IMR-90 (cell line): Measurements from ENCODE around the gene NME7. TPM values are rescaled to one million over a fixed set of nuclear protein-coding genes. Genes with fewer than 3 reads are reported as not detected.

Experiments used
- ATAC-seq: fragments of 200-7000 bp; cut with Tn5 transposase; 2 replicates; pipeline ENCODE4 v1.9.1; 2020; ENCODE audit warnings: low read depth, mild to moderate bottlenecking, moderate library complexity
- BruUV-seq: library from RNA; stranded (reverse); fragments of 400-500 nt; replicated peaks from 2 replicates; lab custom pipeline; 2021; lab: Mats Ljungman, UMichigan
- CTCF ChIA-PET: fragments of 300-600 bp; formaldehyde crosslinking; extraction: SDS; loops from one replicate; lab custom pipeline; 2021; ENCODE audit warnings: antibody characterized with exemption; lab: Yijun Ruan, JAX
- POLR2A ChIA-PET: fragments of 300-600 bp; sonication (Branson Sonifier 250); formaldehyde crosslinking; loops from one replicate; lab custom pipeline; 2022; ENCODE audit warnings: antibody characterized with exemption; ENCODE audit not compliant: unreplicated experiment; lab: Charles Lee
- DNase-seq: peaks from one replicate; pipeline ENCODE4 v3.0.0; 2013
- H2AFZ ChIP-seq: replicated peaks from 2 replicates; pipeline ENCODE3; 2013; ENCODE audit warnings: low read length, mild to moderate bottlenecking; ENCODE audit not compliant: poor library complexity
- H2AK5ac ChIP-seq: 2 replicates; pipeline ENCODE4 v1.6.1; 2013; ENCODE audit warnings: low read depth, low read length, inconsistent platforms
- H2AK9ac ChIP-seq: replicated peaks from 2 replicates; pipeline ENCODE3; 2013; ENCODE audit warnings: mild to moderate bottlenecking, low read depth, low read length, moderate library complexity; ENCODE audit not compliant: poor library complexity
- H2BK120ac ChIP-seq: 2 replicates; pipeline ENCODE4 v1.6.1; 2013; ENCODE audit warnings: low read depth, low read length, inconsistent platforms
- H2BK15ac ChIP-seq: 3 replicates; pipeline ENCODE4 v1.6.1; 2013; ENCODE audit warnings: low read depth, low read length, inconsistent platforms
- H2BK20ac ChIP-seq: 2 replicates; pipeline ENCODE4 v1.6.1; 2013; ENCODE audit warnings: low read depth, mild to moderate bottlenecking, inconsistent platforms, low read length, moderate library complexity
- H2BK5ac ChIP-seq: 2 replicates; pipeline ENCODE4 v1.6.1; 2013; ENCODE audit warnings: mild to moderate bottlenecking, low read depth, low read length, inconsistent platforms; ENCODE audit not compliant: poor library complexity, severe bottlenecking
- H3K14ac ChIP-seq: replicated peaks from 2 replicates; pipeline ENCODE4 v1.6.1; 2013; ENCODE audit warnings: low read depth, low read length, inconsistent platforms
- H3K18ac ChIP-seq: 2 replicates; pipeline ENCODE4 v1.6.1; 2013; ENCODE audit warnings: low read depth, low read length, control low read depth
- H3K23ac ChIP-seq: 2 replicates; pipeline ENCODE4 v1.6.1; 2013; ENCODE audit warnings: low read depth, low read length, inconsistent platforms
- H3K27ac ChIP-seq: 2 replicates; pipeline ENCODE4 v1.5.1; 2013; ENCODE audit warnings: mild to moderate bottlenecking, control low read depth, low read length; ENCODE audit not compliant: insufficient read depth
- H3K27me3 ChIP-seq: 2 replicates; pipeline ENCODE4 v1.6.1; 2013; ENCODE audit warnings: low read length; ENCODE audit not compliant: control insufficient read depth, insufficient read depth
- H3K36me3 ChIP-seq: 2 replicates; pipeline ENCODE4 v1.6.1; 2013; ENCODE audit warnings: low read length, mixed read lengths; ENCODE audit not compliant: control insufficient read depth, insufficient read depth
- H3K4ac ChIP-seq: 2 replicates; pipeline ENCODE4 v1.6.1; 2013; ENCODE audit warnings: low read depth, low read length, inconsistent platforms
- H3K4me1 ChIP-seq: 2 replicates; pipeline ENCODE4 v1.6.1; 2013; ENCODE audit warnings: low read length, mixed read lengths; ENCODE audit not compliant: control insufficient read depth, insufficient read depth
- H3K4me2 ChIP-seq: 2 replicates; pipeline ENCODE4 v1.6.1; 2013; ENCODE audit warnings: low read depth, mild to moderate bottlenecking, control low read depth, low read length, moderate library complexity
- H3K4me3 ChIP-seq: 2 replicates; pipeline ENCODE4 v1.5.1; 2013; ENCODE audit warnings: low read depth, mild to moderate bottlenecking, control low read depth, low read length, moderate library complexity; ENCODE audit not compliant: insufficient read depth
- H3K56ac ChIP-seq: 2 replicates; pipeline ENCODE4 v1.6.1; 2013; ENCODE audit warnings: low read length, inconsistent platforms; ENCODE audit not compliant: insufficient read depth; ENCODE audit errors: extremely low read depth
- H3K79me1 ChIP-seq, 2 experiments: 2 replicates each; pipeline ENCODE4 v1.6.1; 2013; ENCODE audit warnings: low read length in 2 of 2, inconsistent platforms in 1 of 2, low read depth in 1 of 2
- H3K9ac ChIP-seq: 2 replicates; pipeline ENCODE4 v1.6.1; 2013; ENCODE audit warnings: low read depth, low read length, control low read depth
- H3K9me1 ChIP-seq: 2 replicates; pipeline ENCODE4 v1.6.1; 2013; ENCODE audit warnings: low read length, inconsistent platforms; ENCODE audit not compliant: insufficient read depth
- H3K9me3 ChIP-seq: 2 replicates; pipeline ENCODE4 v1.6.1; 2013; ENCODE audit warnings: low read length; ENCODE audit not compliant: control insufficient read depth, insufficient read depth
- H4K20me1 ChIP-seq: 2 replicates; pipeline ENCODE4 v1.6.1; 2013; ENCODE audit warnings: low read length, inconsistent platforms; ENCODE audit not compliant: insufficient read depth
- H4K5ac ChIP-seq: 2 replicates; pipeline ENCODE4 v1.6.1; 2013; ENCODE audit warnings: mild to moderate bottlenecking, low read depth, low read length, control low read depth
- H4K8ac ChIP-seq, 2 experiments: 2 replicates each; pipeline ENCODE4 v1.6.1; 2013; ENCODE audit warnings: low read depth in 2 of 2, low read length in 2 of 2, control low read depth in 1 of 2, inconsistent platforms in 1 of 2
- H4K91ac ChIP-seq: 2 replicates; pipeline ENCODE4 v1.6.1; 2013; ENCODE audit warnings: low read depth, low read length, inconsistent platforms; ENCODE audit not compliant: insufficient read depth
- BHLHE40 ChIP-seq: fragments of 150-350 bp; IDR thresholded peaks from 2 replicates; pipeline ENCODE4 v1.6.1; 2016; ENCODE audit warnings: mild to moderate bottlenecking, low read depth, low read length
- CEBPB ChIP-seq: IDR thresholded peaks from 2 replicates; pipeline ENCODE4 v1.6.1; 2012; ENCODE audit warnings: low read depth, low read length, improper control_type of control experiment
- CHD1 ChIP-seq: IDR thresholded peaks from 2 replicates; pipeline ENCODE4 v1.6.1; 2012; ENCODE audit warnings: low read depth, low read length, improper control_type of control experiment
- CTCF ChIP-seq: conservative IDR thresholded peaks from 2 replicates; pipeline ENCODE4 v1.5.1; 2012; ENCODE audit warnings: mild to moderate bottlenecking, low read depth, low read length, improper control_type of control experiment
- ELK1 ChIP-seq: fragments of 150-350 bp; IDR thresholded peaks from 2 replicates; pipeline ENCODE4 v1.6.1; 2016; ENCODE audit warnings: low read depth, mild to moderate bottlenecking, low read length, moderate library complexity, borderline replicate concordance
- FOS ChIP-seq: fragments of 150-350 bp; IDR thresholded peaks from 2 replicates; pipeline ENCODE4 v1.6.1; 2016; ENCODE audit warnings: low read depth, low read length
- MAZ ChIP-seq: IDR thresholded peaks from 2 replicates; pipeline ENCODE4 v1.6.1; 2012; ENCODE audit warnings: low read depth, mild to moderate bottlenecking, low read length, improper control_type of control experiment, moderate library complexity, borderline replicate concordance
- MXI1 ChIP-seq: IDR thresholded peaks from 2 replicates; pipeline ENCODE4 v1.6.1; 2012; ENCODE audit warnings: low read depth, mild to moderate bottlenecking, low read length, moderate library complexity, borderline replicate concordance
- POLR2A ChIP-seq: IDR thresholded peaks from 2 replicates; pipeline ENCODE4 v1.6.1; 2012; ENCODE audit warnings: mild to moderate bottlenecking, low read depth, low read length
- RAD21 ChIP-seq: IDR thresholded peaks from 2 replicates; pipeline ENCODE4 v1.6.1; 2012; ENCODE audit warnings: low read length, improper control_type of control experiment
- RFX5 ChIP-seq: IDR thresholded peaks from 2 replicates; pipeline ENCODE4 v1.8.0; 2012; ENCODE audit warnings: low read depth, mild to moderate bottlenecking, low read length, moderate library complexity
- WGBS, 2 experiments: methylation state at CpG; one replicate each; pipeline versions ENCODE4 v1.1.5 to v1.1.7; 2013; ENCODE audit warnings: missing lambda C conversion rate in 2 of 2; ENCODE audit not compliant: insufficient read length in 1 of 2; ENCODE audit errors: extremely low coverage in 2 of 2; 5-methylcytosine and 5-hydroxymethylcytosine counted together
- dilution Hi-C: fragments of 300-500 bp; cut with HindIII; formaldehyde crosslinking; loops from one replicate; pipeline ENCODE4 v1.14.3; 2018; ENCODE audit warnings: low sequenced_read_pairs; ENCODE audit not compliant: unreplicated experiment
- in situ Hi-C: fragments of 300-500 bp; cut with MboI; formaldehyde crosslinking; loops from 3 replicates; pipeline ENCODE4 v1.14.3; 2019; ENCODE audit warnings: low sequenced_read_pairs, inconsistent platforms, mixed read lengths
- intact Hi-C: fragments of 100-400 bp; cut with micrococcal nuclease; formaldehyde crosslinking; loops from 2 replicates; pipeline ENCODE4 v1.10.0; 2022
- polyA plus RNA-seq, 3 experiments: library from polyadenylated mRNA; depleted of rRNA; stranded (reverse); fragments of >200 nt; gene quantifications; 2 replicates each; pipeline ENCODE4 v1.2.3, GENCODE V29; 2012; ENCODE audit warnings: low replicate concordance in 1 of 3
- total RNA-seq: library from RNA; depleted of rRNA; stranded (reverse); fragments of >200 nt; gene quantifications from 2 replicates; pipeline ENCODE4 v1.2.3, GENCODE V29; 2012

NME7 gene
- total and polyA plus RNA-seq, 2 of the 4 experiments (the other 2 are of a cell fraction) = 18.3 to 22.4 TPM

- H2AK5ac ChIP-seq = no peak overlapping the region
Observed at GRCh38 chr1:169326261-169326955, 41.2 kb downstream of the NME7 start.

More at GRCh38 chr1:169326261-169326955, 41.2 kb downstream of the NME7 start:
- H3K23ac ChIP-seq = no peak overlapping the region
- H2BK15ac ChIP-seq = no peak overlapping the region
- H3K56ac ChIP-seq = no peak overlapping the region
- in situ Hi-C loops (no loop called here), intact Hi-C loops (loop anchor here (5.0 kb wide), 1 partner anchor 219 kb away; the partner anchor contains the start of gene ATP1B1), dilution Hi-C loops (no loop called here)
- DNase-seq = no peak
- H3K4ac ChIP-seq = no peak overlapping the region
- no peak overlapping the region for H2BK120ac ChIP-seq
- WGBS, 2 experiments = 95% methylated on average over 2 of the region's 3 CpGs; no CpG with 5 or more reads in 1 of the 2 experiments
- ATAC-seq = no peak; the same call in 1 of the 2 replicates
- no peaks in the 10 kb centered on the region for H3K27me3 ChIP-seq
- H3K4me3 ChIP-seq = no peak overlapping the region
- H2AFZ ChIP-seq = no peak overlapping the region
- no peak overlapping the region for H3K27ac ChIP-seq
- 0 out of 2 replicates have a peak, but pooled peaks cover 3% of the 10 kb centered on the region for H3K9me1 ChIP-seq
- no peak overlapping the region for H3K18ac ChIP-seq
- no peak overlapping the region; the same call in 1 of the 2 replicates for H2BK20ac ChIP-seq
- BruUV-seq = no TSS peak
- H2BK5ac ChIP-seq = no peak overlapping the region
- H3K14ac ChIP-seq = no peak overlapping the region
- no peaks in the 10 kb centered on the region for H3K9me3 ChIP-seq
- H3K79me1 ChIP-seq = peaks cover 6 to 7% of the 10 kb centered on the region in 2 experiments; a peak in 3 of 4 replicates
- POLR2A ChIA-PET = no interaction called here
- H4K91ac ChIP-seq = no peak overlapping the region
- TF ChIP-seq RAD21 (no peak), MXI1 (no peak), MAZ (no peak), CEBPB (no peak), BHLHE40 (no peak), RFX5 (no peak), CTCF (no peak), ELK1 (no peak), CHD1 (no peak), POLR2A (no peak), FOS (no peak)
- H2AK9ac ChIP-seq = no peak overlapping the region
- no peak overlapping the region for H4K8ac ChIP-seq
- CTCF ChIA-PET = no interaction called here
- no peaks in the 10 kb centered on the region for H3K4me1 ChIP-seq
- H4K5ac ChIP-seq = no peak overlapping the region
- H3K36me3 ChIP-seq = no peaks in the 10 kb centered on the region
- H3K4me2 ChIP-seq = no peak overlapping the region
- no peak overlapping the region for H3K9ac ChIP-seq
- H4K20me1 ChIP-seq = no peaks in the 10 kb centered on the region
